GM20000 (cell line): ENCODE data around the gene P2RX7.
"Not testable (repeated sequence)": the region's sequence is repeated elsewhere in the genome, so short reads cannot be mapped to it uniquely, and the experiment has no call there.

Source experiments
- DNase-seq: peaks from one replicate; pipeline ENCODE4 v3.0.0; 2012; ENCODE audit warnings: low spot score
- TF ChIP-seq, protein P1 (sequence below): IDR thresholded peaks from 2 replicates; pipeline ENCODE4 v1.5.1; 2012; ENCODE audit warnings: mild to moderate bottlenecking, control low read depth; ENCODE audit errors: extremely low read depth, missing control alignments

P2RX7 gene

DNA sequence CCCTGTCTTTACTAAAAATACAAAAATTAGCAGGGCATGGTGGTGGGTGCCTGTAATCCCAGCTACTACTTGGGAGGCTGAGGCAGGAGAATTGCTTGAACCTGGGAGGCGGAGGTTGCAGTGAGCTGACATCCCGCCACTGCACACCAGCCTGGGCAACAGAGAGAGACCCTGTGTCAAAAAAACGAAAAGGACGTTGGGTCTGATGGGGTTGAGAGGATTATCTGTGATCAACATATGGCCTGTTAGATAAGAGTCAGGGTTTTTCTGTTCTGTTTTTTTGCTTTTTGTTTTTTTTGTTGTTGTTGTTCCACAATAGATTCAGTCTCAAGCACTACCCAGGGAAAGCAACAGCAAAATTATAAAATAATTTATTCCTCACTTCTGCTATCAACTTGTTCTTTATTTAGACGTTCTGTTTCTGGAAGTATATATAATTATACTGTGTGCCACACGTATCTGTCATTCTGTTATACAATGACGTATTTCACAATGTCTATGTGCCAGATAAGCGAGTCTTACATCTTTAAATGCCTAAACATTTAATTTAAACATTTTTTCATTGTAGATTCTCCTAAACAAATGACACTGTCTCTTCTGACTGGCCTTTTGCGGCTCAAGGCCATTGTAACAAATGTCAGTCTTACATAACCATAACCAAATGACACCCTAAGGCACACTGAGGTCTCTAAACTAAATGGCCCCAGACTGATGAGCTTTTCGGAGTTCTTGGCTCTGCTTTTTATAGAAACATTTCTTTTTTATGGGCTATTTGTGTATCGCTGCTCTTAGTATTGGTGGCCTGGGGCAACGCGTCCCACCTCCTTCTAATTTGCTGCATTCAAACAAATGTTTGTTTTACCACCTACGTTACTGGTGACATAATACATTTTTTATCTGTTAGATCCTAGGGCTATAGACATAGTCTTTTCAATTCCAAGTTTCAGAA, 70.0 kb downstream of the P2RX7 start:
- TF ChIP-seq, protein P1, sequence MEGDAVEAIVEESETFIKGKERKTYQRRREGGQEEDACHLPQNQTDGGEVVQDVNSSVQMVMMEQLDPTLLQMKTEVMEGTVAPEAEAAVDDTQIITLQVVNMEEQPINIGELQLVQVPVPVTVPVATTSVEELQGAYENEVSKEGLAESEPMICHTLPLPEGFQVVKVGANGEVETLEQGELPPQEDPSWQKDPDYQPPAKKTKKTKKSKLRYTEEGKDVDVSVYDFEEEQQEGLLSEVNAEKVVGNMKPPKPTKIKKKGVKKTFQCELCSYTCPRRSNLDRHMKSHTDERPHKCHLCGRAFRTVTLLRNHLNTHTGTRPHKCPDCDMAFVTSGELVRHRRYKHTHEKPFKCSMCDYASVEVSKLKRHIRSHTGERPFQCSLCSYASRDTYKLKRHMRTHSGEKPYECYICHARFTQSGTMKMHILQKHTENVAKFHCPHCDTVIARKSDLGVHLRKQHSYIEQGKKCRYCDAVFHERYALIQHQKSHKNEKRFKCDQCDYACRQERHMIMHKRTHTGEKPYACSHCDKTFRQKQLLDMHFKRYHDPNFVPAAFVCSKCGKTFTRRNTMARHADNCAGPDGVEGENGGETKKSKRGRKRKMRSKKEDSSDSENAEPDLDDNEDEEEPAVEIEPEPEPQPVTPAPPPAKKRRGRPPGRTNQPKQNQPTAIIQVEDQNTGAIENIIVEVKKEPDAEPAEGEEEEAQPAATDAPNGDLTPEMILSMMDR = no peak
- no peak for DNase-seq

DNA sequence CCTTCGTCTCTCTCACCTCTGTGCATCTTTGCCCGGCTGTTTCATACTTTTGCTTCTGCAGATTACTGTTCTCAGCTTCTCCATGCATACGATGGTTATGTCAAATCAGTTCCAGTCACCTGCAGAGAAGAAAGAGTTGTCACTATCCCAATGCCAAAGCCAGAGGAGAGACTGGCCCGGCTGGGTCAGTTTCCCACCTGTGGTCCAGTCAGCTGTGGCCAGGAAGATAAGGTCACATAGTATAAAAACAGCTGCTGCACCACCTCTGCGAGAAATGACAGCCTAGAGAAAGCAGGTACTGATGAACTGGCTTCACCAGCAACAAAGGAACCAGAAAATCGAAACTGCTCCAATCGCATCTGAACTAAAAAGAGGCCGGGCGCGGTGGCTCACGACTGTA, 70.8 kb downstream of the P2RX7 start:
- TF ChIP-seq, protein P1 = no peak
- no peak for DNase-seq

DNA sequence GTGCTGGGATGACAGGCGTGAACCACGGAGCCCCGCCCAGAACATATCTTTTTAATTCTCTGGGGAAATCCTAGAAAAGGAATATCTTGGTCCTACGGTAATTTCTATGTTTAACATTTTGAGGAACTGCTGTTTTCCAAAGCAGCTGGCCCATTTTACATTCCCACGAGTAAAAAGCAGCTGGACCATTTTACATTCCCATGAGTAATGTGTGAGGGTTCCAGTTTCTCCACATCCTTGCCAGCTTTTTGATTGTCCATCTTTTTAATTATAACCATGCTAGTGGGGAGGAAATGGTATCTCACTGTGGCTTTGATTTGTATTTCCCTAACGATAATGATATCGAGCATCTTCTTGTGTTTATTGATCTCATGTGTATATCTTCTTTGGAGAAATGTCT, 72.8 kb downstream of the P2RX7 start:
- DNase-seq = no peak
- TF ChIP-seq, protein P1 = no peak

DNA sequence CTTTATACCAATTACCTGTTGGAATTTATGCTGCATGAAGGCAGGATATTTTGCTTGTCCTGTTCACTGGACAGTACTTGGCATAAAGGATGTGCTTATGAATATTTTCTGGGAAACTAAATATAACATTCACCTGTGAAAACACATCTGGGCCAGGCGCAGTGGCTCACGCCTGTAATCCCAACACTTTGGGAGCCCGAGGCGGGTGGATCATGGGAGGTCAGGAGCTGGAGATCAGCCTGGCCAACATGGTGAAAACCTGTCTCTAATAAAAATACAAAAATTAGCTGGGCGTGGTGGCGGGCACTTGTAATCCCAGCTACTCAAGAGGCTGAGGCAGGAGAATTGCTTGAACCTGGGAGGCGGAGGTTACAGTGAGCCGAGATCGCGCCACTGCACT, 75.9 kb downstream of the P2RX7 start:
- DNase-seq = not testable (repeated sequence)

DNA sequence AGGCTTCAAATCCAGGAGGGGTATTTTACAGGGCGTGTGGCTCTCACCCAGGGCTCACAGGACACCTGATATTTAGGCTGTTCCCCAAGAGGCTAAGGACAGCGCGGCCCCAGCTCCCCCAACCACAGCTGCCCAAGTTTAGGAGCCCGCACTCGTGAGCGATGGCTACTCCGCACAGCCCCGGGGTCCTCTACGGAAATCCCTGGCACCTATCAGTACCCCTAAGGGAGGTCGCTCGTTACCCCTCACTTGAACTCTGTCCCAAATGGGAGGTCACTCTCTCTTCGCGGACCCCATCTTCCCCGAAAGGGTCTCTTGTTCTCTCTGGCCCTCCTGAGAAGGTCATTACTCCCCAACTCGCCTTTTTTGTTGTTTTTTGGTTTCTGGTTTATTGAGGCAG, 76.5 kb downstream of the P2RX7 start:
- no peak for DNase-seq
- TF ChIP-seq, protein P1 = no peak

DNA sequence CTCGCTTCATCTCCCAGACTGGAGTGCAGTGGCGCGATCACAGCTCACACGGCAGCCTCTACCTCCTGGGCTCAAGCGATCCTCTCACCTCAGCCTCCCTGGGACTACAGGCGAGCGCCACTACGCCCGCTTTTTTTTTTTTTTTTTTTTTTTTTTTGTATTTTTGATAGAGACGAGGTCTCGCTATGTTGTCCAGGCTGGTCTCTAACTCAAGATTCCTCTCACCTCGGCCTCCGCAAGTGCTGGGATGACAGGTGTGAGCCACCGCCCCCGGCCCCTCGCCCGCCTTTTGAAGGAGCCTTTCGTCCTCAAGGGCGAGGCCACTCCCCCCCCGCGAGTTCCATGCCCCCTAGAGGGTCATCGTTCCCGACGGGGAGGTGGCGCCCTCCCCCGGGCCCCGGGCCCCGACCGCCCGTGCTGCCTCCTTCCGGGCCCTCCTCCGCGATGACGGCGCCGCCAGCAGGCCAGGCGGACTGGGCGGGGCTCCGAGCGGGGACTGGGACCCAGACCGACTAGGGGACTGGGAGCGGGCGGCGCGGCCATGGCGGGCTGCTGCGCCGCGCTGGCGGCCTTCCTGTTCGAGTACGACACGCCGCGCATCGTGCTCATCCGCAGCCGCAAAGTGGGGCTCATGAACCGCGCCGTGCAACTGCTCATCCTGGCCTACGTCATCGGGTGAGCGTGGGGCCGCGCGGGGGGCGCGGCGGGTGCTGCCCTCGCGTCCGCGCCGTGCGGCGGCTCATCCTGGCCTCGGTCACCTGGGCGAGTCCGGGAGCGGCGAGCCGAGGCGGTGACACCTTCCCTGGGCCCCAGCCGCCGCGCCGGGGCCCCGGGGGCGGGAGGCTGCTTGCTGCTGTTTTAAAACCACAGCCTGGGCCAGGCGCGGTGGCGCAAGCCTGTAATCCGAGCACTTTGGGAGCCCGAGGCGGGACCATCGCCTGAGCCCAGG, 77.2 kb downstream of the P2RX7 start, which contains the start of gene P2RX4:
Gene P2RX4 (plus strand): TSS at position 506 of the 949 bp plus-strand sequence. CDS start 36 bp downstream, at position 542.
- TF ChIP-seq, protein P1 = peak; percentile 50
- peak; percentile 95 for DNase-seq

DNA sequence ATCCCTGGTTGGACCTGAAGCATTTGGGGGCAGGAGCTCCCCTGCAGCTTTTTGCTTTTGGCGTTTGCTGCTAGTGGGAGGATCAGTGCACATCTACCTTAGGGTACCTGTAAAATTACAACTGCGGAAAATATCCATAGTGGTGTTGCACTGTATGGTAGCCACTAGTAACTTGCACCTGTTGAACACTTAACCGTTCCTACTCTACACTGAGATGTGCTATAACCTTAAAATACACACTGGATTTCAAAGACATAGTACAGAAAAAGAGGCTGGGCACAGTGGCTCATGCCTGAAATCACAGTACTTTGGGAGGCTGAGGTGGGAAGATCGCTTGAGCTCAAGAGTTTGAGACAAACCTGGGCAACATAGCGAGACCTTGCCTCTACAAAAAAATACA, 80.2 kb downstream of the P2RX7 start:
- TF ChIP-seq, protein P1 = no peak
- DNase-seq = no peak
